ENCODE data around the gene TTLL9.

The TTLL9 gene

DNA sequence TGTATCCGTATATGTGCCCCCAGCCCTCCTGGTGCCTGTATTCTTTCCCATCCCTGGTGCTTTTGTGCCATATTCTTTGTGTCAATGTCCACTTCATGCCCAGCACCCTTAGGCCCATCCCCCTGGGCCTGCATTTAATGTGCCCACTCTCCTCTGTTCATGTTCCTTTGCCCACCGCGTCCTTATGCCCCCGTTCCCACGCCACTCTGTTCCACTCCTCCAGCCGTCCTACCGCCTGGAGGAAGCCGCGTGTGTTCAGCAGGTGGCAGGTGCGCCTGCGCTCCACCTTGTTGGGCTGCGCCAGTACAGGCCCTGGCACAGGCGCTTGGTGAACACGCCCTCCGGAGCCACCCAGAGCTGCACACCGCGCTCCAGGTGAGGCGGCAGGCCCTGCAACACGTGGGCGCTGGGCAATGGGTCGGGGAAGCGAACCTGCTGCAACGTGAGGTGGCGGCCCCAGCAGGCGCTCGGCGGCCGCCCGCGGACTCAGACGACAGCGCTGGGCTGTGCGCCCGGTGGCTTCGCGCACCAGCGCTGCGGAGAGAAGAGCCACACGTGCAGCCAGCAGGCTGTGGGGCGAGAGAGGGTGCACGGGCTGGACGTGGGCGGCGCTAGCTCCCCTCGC lies 21.0 kb upstream of the TTLL9 start:
- H3K4me3 ChIP-seq (replicated peaks; ENCODE audit: low read depth, low read length), result no peak overlapping the region
- no peak for DNase-seq (ENCODE audit: extremely low read depth, low read depth)
- TF ChIP-seq, protein P1, sequence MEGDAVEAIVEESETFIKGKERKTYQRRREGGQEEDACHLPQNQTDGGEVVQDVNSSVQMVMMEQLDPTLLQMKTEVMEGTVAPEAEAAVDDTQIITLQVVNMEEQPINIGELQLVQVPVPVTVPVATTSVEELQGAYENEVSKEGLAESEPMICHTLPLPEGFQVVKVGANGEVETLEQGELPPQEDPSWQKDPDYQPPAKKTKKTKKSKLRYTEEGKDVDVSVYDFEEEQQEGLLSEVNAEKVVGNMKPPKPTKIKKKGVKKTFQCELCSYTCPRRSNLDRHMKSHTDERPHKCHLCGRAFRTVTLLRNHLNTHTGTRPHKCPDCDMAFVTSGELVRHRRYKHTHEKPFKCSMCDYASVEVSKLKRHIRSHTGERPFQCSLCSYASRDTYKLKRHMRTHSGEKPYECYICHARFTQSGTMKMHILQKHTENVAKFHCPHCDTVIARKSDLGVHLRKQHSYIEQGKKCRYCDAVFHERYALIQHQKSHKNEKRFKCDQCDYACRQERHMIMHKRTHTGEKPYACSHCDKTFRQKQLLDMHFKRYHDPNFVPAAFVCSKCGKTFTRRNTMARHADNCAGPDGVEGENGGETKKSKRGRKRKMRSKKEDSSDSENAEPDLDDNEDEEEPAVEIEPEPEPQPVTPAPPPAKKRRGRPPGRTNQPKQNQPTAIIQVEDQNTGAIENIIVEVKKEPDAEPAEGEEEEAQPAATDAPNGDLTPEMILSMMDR (IDR thresholded peaks at IDR 0.05; ENCODE audit: low read depth, low read length, missing control alignments), result no peak

DNA sequence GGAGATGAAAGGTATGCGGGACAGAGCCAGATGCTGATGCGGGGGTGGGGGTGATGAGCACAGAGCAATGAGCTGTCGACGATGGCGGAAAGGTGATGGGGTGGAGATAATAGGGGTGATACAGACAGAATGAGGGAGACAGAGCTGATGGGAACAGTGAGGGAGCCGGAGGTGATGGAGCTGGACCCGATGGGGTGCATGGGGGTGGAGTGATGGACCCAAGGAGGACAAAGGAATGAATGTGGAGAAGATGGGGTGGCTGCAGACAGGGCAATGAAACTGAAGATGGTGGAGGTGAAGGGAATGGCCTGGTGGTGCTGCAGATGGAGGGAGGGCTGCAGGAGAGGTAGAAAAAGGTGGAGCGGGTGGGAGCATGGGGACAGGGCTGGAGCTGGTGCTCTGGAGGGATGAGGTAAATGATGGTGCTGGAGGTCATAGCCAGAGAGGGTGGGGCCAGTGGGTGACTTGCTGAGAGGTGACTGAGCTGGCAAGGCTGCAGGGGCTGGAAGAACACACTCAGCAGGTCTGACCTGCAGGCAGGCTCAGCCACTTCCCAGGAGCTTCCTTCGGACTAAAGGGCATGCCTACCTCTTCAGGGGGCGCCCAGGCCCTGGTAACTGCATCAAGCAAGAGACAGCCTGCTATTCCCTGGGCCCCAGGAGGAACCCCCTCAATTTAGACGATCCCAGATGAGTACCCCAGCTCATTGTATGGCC lies 19.0 kb upstream of the TTLL9 start:
- TF ChIP-seq, protein P1 (IDR thresholded peaks at IDR 0.05; ENCODE audit: low read depth, low read length, missing control alignments), result no peak
- DNase-seq (ENCODE audit: extremely low read depth, low read depth), result no peak
- no peak overlapping the region for H3K4me3 ChIP-seq (replicated peaks; ENCODE audit: low read depth, low read length)

- H3K4me3 ChIP-seq (replicated peaks; ENCODE audit: low read depth, low read length), result no peak overlapping the region
- TF ChIP-seq, protein P1 (IDR thresholded peaks at IDR 0.05; ENCODE audit: low read depth, low read length, missing control alignments), result no peak
- no peak for DNase-seq (ENCODE audit: extremely low read depth, low read depth)
These were observed 17.0 kb upstream of the TTLL9 start for GRCh38 chr20:31853481-31853880.

DNA sequence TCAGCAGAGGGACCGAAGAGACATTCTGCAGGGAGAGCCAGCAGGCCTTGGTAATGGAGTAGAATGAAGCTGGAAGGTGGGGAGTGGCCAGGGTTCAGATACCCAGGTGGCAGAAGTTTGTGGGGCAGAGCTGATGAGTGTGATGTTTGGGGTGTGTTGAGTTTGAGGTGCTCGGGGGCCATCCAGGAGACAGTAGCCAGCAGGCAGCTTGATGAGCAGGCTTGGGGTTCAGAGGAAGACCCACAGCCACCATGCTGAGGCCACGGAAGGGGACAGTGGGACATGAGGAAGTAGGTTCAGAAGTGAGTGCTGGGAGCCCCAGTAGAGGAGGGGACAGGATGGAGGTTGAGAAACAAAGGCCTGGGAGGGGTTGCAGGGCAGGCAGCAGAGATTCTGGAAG lies 13.9 kb upstream of the TTLL9 start:
- TF ChIP-seq, protein P1 (IDR thresholded peaks at IDR 0.05; ENCODE audit: low read depth, low read length, missing control alignments), result no peak
- no peak for DNase-seq (ENCODE audit: extremely low read depth, low read depth)

GRCh38 chr20:31857861-31858759 lies 12.3 kb upstream of the TTLL9 start:
- H3K4me3 ChIP-seq (replicated peaks; ENCODE audit: low read depth, low read length), result no peak overlapping the region
- TF ChIP-seq, protein P1 (IDR thresholded peaks at IDR 0.05; ENCODE audit: low read depth, low read length, missing control alignments), result no peak
- no peak for DNase-seq (ENCODE audit: extremely low read depth, low read depth)

More for the DNA sequence above, 13.9 kb upstream of the TTLL9 start:
- H3K4me3 ChIP-seq (replicated peaks; ENCODE audit: low read depth, low read length), result no peak overlapping the region

DNA sequence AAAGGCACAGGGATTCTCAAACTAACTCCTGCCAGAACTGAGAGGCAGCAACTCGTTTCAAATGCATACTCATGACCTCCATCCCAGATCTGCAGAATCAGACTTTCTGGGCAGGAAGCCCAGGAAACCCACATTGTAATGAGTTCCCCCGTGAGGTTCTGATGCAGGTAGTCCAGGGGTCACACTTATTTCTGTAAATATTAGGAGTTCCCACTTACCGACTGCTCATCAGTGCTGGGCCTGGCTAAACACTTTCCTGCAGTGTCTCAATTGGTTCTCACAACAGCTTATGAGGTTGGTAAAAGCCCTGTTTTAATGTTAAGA lies 11.7 kb upstream of the TTLL9 start:
- no peak overlapping the region for H3K4me3 ChIP-seq (replicated peaks; ENCODE audit: low read depth, low read length)
- no peak for DNase-seq (ENCODE audit: extremely low read depth, low read depth)
- TF ChIP-seq, protein P1 (IDR thresholded peaks at IDR 0.05; ENCODE audit: low read depth, low read length, missing control alignments), result no peak
